ENCODE data around the gene PACS2.

PACS2 gene

DNA sequence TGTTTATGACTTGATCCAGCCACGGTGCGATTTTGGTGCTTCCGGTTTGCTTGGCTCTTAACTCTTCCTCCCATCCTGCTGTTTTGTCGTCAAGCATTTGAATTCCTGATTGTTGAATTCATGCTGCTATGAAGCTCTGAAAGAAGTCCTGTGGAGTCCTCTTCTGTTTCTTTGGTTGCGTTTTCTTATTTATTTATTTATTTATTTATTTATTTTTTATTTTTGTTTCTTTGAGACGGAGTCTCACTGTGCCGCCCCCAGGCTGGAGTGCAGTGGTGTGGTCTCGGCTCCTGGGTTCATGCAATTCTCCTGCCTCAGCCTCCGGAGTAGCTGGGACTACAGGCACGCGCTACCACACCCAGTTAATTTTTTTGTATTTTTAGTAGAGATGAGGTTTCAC, 102.1 kb downstream of the PACS2 start:
- Histone ChIP-seq H3K36me3 (no peaks in the 10 kb centered on the region; the same call in 1 of the 2 replicates), H3K4me3 (ENCODE audit: low read depth, low read length) (no peak overlapping the region), H3K4me1 (peaks cover 8% of the 10 kb centered on the region), H3K27me3 (no peaks in the 10 kb centered on the region), H3K9me3 (no peaks in the 10 kb centered on the region)
- no peak for DNase-seq
- TF ChIP-seq, protein P1, sequence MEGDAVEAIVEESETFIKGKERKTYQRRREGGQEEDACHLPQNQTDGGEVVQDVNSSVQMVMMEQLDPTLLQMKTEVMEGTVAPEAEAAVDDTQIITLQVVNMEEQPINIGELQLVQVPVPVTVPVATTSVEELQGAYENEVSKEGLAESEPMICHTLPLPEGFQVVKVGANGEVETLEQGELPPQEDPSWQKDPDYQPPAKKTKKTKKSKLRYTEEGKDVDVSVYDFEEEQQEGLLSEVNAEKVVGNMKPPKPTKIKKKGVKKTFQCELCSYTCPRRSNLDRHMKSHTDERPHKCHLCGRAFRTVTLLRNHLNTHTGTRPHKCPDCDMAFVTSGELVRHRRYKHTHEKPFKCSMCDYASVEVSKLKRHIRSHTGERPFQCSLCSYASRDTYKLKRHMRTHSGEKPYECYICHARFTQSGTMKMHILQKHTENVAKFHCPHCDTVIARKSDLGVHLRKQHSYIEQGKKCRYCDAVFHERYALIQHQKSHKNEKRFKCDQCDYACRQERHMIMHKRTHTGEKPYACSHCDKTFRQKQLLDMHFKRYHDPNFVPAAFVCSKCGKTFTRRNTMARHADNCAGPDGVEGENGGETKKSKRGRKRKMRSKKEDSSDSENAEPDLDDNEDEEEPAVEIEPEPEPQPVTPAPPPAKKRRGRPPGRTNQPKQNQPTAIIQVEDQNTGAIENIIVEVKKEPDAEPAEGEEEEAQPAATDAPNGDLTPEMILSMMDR (IDR thresholded peaks at IDR 0.05; ENCODE audit: low read depth, low read length): no peak

DNA sequence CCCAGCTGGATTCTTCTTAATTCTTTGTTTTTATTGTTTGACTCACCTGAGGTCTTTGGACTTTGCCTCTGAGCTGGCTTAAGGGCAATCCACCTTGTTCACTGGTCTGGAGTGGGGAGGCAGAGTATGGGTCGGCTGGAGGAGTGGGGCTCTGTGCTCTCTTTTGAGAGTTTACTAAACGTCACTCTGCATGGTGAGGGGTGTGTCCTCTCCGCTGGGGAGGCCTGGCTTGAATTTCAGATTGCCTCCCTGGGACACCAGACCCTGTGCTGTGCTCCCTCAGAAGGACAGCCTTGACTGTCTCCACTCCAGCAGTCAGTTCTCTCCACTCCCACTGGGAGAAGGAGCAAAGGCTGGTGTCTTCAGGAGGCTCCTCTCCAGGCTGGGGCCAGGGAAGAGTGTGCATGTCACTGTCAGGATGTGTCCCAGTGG, 103.2 kb downstream of the PACS2 start:
- TF ChIP-seq, protein P1 (IDR thresholded peaks at IDR 0.05; ENCODE audit: low read depth, low read length): no peak
- DNase-seq: no peak
- H3K9me3 ChIP-seq: no peaks in the 10 kb centered on the region
- peaks cover 5% of the 10 kb centered on the region for H3K36me3 ChIP-seq
- no peaks in the 10 kb centered on the region for H3K27me3 ChIP-seq
- peaks cover 10% of the 10 kb centered on the region for H3K4me1 ChIP-seq
- no peak overlapping the region for H3K4me3 ChIP-seq (ENCODE audit: low read depth, low read length)

DNA sequence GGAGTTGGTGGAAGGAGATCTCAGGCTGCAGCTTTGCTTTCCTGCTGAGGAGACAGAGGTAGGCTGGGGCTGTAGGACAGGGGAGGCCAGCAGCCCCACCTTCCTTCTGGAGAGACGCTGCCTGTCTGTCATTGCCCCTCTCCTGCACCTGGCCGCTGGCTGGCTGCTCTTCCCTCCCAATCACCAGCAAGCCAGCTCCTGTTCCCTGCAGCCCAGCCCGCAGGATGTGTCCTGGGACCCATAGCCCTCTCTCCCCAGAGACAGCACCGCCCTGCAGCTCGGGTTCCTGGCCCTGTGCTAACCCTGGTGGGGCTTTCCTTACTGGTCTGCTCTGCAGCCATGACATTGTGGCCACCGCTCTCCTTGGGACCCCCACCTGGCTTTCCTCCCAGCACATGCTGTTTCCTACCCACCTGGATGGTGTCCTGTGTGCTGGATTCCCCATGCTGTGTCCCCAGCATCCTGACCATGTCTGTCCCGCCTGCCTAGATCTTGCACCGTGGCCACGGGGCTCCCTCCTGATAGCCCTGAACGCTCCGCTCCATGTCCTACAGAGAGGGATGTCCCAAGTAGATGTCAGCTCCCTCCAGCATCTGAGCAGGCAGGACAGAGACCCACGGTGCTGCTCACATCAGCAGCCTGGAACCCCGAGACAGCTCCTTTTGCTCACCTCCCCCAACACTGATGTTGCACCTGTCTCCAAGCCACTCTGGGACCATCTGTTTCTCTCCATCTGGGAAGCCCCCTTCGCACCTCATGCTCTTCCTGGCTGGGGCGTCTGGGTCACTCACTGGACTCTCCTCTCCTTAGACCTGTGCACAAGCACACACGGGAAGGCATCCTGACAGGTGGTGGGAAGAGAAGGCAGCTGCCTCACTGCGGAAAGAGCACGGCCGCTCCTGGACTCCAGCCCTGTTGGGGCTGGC, 104.0 kb downstream of the PACS2 start:
- no peaks in the 10 kb centered on the region for H3K9me3 ChIP-seq
- H3K4me1 ChIP-seq: peaks cover 13% of the 10 kb centered on the region
- DNase-seq: no peak
- H3K4me3 ChIP-seq (ENCODE audit: low read depth, low read length): no peak overlapping the region; the same call in 1 of the 2 replicates
- peaks cover 8% of the 10 kb centered on the region for H3K36me3 ChIP-seq
- H3K27me3 ChIP-seq: no peaks in the 10 kb centered on the region
- TF ChIP-seq, protein P1 (IDR thresholded peaks at IDR 0.05; ENCODE audit: low read depth, low read length): no peak

DNA sequence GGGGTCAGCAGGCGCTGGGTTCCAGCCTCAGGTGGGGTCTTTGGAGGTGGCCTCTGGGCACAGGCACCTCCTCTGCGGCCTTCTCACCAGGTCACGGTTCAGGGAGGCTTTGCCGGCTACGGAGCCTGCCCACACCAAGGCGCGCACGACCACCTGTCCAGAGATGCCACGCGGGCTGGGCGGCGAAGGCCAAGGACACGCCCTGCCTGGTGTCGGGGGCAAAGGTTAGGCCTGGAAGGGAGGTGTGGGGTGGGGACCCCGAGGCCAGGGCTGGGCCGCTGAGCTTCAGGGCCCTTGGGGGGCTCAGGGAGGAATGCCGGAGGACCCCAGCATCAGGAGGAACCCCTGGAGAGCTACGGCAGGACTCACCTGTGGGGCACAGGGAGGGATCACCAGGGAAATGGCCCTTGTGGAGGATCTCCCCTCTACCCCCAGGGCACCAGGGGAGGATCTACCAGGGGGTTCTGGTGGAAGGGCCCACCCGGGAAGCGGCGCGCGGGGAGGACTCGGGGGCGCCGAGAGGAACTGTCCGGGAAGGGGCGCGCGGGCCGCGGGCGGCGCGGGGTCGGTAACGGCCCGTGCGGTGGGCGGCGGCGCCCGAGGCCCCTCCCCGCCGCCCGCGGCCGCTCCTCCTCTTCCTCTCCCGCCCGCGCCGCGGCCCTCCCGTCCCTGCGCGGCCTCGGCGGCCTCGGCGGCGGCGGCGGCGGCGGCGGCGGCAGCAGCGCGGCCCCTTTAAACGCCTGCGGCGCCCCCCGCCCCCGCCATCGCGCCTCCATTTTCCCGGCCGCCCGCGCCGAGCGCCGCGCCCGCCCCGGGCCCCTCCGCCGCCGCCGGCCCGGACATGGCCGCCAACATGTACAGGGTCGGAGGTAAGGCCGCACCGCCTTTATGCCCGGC, 104.9 kb downstream of the PACS2 start, which contains the start of gene MTA1:
TSS of gene MTA1 (plus strand) at position 633 of the 897 bp plus-strand sequence. CDS start at position 842, 209 bp downstream.
- Histone ChIP-seq H3K9me3 (no peaks in the 10 kb centered on the region), H3K36me3 (peaks cover 15% of the 10 kb centered on the region), H3K4me3 (ENCODE audit: low read depth, low read length) (peak within 1 kb of the TSS; percentile 90), H3K4me1 (peaks cover 16% of the 10 kb centered on the region), H3K27me3 (no peaks in the 10 kb centered on the region)
- peak; percentile 64 for DNase-seq
- TF ChIP-seq, protein P1 (IDR thresholded peaks at IDR 0.05; ENCODE audit: low read depth, low read length): no peak

DNA sequence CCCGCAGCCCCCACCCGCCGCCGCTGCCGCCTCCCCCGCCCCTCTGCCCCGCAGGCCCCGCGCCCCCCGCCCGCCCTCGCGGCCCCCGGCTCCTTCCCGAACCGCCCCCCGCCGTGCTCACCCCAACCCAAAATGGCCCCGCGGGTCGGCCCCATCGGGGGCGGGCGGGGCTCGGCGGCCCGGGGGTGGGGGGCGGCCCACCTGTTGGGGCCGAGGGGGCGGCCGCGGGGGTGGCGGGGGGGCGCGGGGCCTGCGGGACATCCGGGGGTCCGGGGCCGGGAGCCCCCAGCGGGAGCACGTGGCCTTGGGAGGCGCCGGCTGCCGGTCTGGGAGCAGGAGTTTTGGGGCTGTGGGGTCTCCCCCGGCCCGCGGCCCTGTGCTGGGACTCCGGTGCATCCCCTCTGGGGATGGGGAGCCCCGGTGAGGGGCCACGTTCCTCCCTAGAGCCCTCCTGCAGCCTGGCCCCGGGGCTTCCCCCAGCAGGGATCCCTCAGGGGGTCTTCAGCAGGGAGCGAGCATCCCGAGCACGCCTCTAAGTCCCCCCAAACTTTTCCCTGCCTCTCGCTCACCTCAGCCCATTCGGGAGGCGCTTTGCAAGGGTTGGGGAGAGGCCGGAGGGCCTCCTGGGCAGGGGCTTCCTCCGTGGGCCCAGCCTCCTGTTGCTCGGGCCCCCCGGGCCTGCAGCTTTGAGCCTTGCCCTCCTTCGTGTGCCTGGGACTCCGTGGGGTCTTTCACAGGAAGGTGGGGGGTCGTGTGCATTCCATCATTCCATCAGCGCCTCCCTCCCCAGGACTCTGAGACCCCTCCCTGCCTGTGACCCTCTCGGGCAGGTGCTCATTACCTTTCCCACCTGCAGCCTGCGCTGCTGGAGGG, 105.8 kb downstream of the PACS2 start:
- DNase-seq: no peak
- Histone ChIP-seq H3K9me3 (no peaks in the 10 kb centered on the region), H3K27me3 (no peaks in the 10 kb centered on the region), H3K4me1 (peaks cover 16% of the 10 kb centered on the region), H3K4me3 (ENCODE audit: low read depth, low read length) (peak overlapping the region; percentile 90), H3K36me3 (peaks cover 24% of the 10 kb centered on the region)
- TF ChIP-seq, protein P1 (IDR thresholded peaks at IDR 0.05; ENCODE audit: low read depth, low read length): no peak
